Activated CD4-positive, CD25-positive, alpha-beta regulatory T cell treated with anti-CD3 and anti-CD28 coated beads, Interleukin-2, amount 50 U/mL, for 72 hours (primary cell): Measurements from ENCODE around the gene MYO10.
"Not testable (repeated sequence)": the region's sequence is repeated elsewhere in the genome, so short reads cannot be mapped to it uniquely, and the experiment has no call there.

Experiments used
- DNase-seq: peaks from one replicate; pipeline ENCODE4 v3.0.0; 2021

Gene MYO10

GRCh38 chr5:16777432-16777831 is 158.7 kb downstream of the MYO10 start:
- no peak for DNase-seq

DNA sequence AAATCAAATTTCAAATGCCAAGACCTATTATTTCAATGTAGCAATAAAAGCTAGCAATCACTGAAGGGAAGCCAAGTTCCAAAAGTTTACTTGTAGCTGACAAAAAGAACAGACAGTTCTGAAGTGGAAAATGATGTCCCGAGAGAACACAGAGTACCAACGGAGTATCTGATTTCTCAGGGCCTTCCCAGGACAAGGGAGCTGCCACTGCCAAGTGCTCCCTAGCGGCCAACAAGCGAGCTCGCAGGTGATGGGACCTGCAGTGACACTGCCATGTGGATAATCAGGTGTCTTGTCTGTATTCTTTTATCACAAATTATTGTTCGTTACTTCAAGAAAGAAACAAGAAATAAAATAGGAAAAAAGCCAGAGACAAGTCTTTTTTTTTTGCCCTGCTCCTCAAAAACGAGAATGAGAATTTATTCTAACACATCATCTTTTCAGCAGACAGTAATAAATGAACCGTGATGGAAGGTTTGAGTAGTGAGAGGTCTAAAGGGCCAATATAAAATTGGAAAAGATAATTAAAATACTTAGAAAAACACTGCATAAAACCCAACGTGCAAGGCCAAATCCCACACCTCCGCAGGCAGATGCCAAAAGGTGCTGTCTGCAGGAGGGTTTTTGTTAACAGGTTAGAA is 159.4 kb downstream of the MYO10 start:
- no peak for DNase-seq

DNA sequence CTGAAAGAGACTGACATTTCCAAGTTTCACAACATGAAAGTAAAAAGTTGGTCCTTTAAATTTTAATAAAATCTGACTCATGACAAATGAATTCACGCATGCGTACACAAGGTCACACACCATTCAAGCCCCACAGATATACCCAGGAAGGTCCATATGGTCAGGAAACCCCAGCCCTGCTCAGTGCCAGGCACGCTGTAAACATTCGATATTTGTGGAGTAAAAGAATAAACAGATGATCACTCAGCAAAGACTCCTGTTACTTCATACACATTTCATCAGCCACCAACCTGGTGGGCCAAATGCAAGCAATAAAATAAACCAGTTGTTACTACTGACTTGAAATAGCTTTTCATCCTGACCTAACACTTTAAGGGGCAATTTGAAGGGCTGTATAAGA is 161.3 kb downstream of the MYO10 start:
- no peak for DNase-seq

GRCh38 chr5:16773991-16774390 is 162.1 kb downstream of the MYO10 start:
- DNase-seq, result no peak

- DNase-seq, result no peak
Measured at GRCh38 chr5:16772556-16772955, 163.5 kb downstream of the MYO10 start.

- no peak for DNase-seq
Measured at GRCh38 chr5:16768184-16768583, 167.9 kb downstream of the MYO10 start.

- DNase-seq, result no peak
Measured at GRCh38 chr5:16763211-16763610, 172.9 kb downstream of the MYO10 start.

GRCh38 chr5:16759147-16759773 is 176.8 kb downstream of the MYO10 start:
- no peak for DNase-seq

- DNase-seq, result no peak
Measured at GRCh38 chr5:16757989-16758501, 178.0 kb downstream of the MYO10 start.

GRCh38 chr5:16757577-16757976 is 178.5 kb downstream of the MYO10 start:
- DNase-seq, result not testable (repeated sequence)

- no peak for DNase-seq
Measured at GRCh38 chr5:16757146-16757545, 178.9 kb downstream of the MYO10 start.

DNA sequence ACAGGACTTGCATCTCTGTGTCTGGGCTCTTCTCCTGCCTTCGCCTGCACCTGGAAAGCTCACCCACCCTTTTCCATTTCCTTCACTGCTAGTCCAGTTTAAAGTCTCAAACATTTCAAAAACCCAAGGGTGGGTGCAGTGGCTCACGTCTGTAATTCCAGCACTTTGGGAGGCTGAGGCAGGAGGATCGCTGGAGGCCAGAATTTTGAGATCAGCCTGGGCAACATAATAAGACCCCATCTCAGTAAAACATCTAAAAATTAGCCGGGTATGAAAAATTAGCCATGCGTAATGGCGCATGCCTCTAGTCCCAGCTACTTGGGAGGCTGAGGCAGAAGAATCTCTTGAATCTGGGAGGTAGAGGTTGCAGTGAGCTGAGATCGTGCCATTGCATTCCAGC is 179.4 kb downstream of the MYO10 start:
- DNase-seq, result no peak

DNA sequence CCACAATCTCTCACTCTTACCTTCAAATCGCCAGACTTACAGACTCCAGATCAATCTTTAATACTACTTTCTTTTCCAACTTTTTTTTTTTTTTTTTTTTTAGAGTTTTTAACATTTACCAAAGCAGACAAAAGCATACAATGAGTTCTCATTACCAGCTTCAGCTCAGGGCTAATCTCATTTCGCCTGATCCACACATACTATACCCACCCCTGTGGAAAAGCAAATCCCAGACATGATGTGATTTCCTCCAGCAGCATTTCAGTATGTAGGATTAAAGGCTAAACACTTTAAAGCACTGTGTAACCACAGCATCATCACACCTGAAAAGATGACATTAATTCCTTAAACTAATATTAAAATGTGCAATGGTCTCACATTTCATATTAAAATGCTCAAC is 180.4 kb downstream of the MYO10 start:
- no peak for DNase-seq

- no peak for DNase-seq
Measured at GRCh38 chr5:16754601-16755000, 181.5 kb downstream of the MYO10 start.

DNA sequence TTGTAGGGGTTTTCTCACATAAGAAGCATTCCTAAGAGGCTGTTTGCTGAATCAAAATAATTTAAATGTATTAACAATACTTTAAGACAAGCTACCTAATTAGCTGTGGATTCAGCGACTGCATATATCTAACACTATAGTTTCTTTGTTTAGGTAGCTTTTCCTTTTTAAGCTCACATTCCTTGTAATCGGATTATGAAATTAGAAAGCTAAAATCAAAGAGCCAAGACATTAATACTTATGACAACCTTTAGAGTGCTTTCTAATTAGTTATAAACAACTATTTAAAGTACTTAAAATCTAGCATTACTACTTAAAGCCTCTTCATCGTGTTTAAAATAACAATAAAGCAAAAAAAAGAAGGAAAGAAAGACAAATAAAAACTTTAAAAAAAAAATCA is 182.0 kb downstream of the MYO10 start:
- DNase-seq, result no peak

DNA sequence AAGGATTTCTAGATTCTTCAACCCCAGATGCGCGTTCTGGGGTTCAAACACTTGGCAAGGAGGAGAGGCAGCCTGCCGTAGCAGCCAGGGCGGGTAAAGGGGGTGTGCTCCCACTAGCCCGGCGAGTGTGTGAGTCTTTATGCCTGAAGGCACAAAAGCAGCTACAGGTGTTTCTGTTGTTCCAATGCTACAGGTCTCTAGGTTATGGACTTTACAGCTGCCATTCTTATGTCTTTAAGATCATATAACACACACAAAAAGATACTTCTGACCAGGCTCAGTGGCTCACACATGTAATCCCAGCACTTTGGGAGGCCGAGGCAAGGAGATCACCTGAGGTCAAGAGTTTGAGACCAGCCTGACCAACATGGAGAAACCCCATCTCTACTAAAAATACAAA is 185.6 kb downstream of the MYO10 start:
- DNase-seq, result no peak

DNA sequence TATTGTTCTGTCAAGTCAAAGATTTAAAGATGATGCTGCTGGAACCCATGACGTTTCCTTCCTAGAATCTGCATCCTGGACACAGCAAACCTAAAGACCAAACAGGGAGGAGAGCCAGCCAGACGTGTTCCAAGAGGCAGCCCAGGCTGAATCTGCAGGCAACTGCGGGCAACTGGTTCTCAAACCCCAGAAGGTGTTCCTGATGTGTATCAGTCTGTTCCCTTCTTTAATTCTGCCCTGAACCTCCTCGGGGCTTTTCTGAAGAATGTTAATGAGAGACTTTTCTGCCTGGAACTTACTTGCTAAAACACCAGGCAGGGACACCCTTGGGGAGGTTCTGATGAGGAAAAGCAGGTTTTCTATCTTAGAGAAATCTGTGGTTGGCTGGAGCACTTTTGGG is 186.5 kb downstream of the MYO10 start:
- no peak for DNase-seq

GRCh38 chr5:16744164-16744880 is 191.8 kb downstream of the MYO10 start:
- no peak for DNase-seq

DNA sequence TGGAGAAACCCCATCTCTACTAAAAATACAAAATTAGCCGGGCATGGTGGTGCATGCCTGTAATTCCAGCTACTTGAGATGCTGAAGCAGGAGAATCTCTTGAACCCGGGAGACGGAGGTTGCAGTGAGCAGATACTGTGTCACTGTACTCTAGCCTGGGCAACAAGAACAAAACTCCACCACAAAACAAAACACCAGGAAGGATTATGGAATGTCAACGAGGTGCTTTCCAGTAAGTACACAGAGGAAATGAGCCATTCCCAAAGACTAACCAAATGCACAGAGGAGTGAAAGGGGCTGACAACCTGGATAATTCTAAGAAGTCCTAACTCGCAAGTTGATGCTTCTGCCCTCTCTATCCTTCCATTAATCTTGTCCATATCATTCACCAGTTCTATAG is 193.2 kb downstream of the MYO10 start:
- no peak for DNase-seq

DNA sequence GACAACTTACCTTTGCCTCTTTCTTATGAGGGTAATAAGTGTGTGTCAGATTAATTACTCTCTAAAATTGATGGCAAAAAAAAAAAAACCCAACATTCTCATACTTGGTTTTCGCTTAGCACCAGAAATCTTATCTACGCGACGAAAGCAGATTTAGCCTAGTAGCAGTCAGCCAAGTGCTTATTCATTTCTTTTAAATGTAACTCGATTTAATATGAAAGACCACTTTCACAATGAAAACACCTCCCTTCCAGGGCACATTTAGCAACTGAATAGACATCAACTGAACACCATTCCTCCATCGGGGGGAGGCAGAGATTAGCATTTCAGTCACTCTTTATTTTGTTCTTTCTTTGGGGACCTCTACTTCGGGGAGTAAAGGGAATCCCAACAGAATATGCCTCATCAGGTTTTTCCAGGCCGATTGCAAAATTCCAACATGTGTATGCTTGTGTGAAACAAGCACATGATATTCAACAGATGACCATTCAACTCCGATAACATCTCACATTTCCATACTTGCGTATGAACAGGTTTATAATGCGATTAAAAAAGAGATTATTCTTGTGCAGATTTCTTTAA is 195.2 kb downstream of the MYO10 start:
- no peak for DNase-seq

- DNase-seq, result no peak
Measured at GRCh38 chr5:16740066-16740810, 195.8 kb downstream of the MYO10 start.

DNA sequence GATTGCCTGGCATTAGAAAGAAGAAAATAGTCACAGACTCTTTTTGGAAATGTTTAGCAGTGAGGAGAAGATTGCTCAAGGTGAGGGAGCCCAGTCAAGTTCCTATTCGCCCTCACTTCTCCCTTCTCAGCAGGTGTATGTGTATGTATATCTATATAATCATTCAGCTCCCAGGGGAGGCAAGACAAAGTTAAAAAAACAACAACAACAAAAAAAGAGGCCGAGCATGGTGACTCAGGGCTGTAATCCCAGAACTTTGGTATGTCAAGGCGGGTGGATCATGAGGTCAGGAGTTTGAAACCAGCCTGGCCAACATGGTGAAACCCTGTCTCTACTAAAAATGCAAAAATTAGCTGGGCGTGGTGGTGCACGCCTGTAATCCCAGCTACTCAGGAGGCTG is 197.7 kb downstream of the MYO10 start:
- DNase-seq, result not testable (repeated sequence)
